Ishikawa (cell line): ENCODE measurements around the gene CTTN.

Experiments
- CEBPB ChIP-seq: IDR thresholded peaks from 2 replicates; pipeline ENCODE4 v1.6.1; 2012
- CREB1 ChIP-seq: IDR thresholded peaks from 2 replicates; pipeline ENCODE4 v1.6.1; 2012; ENCODE audit warnings: low read depth
- EP300 ChIP-seq: IDR thresholded peaks from 2 replicates; pipeline ENCODE4 v1.6.1; 2012; ENCODE audit warnings: borderline replicate concordance
- FOXM1 ChIP-seq: IDR thresholded peaks from 2 replicates; pipeline ENCODE4 v1.6.1; 2012; ENCODE audit warnings: low read depth, borderline replicate concordance
- RAD21 ChIP-seq: IDR thresholded peaks from 2 replicates; pipeline ENCODE4 v1.6.1; 2012; ENCODE audit warnings: low read depth
- REST ChIP-seq: IDR thresholded peaks from 2 replicates; pipeline ENCODE4 v1.6.1; 2012; ENCODE audit warnings: low read depth, mild to moderate bottlenecking
- TAF1 ChIP-seq: IDR thresholded peaks from 2 replicates; pipeline ENCODE4 v1.6.1; 2012; ENCODE audit warnings: low read depth, mild to moderate bottlenecking

- no peak for TF ChIP-seq CEBPB
- TF ChIP-seq CREB1: no peak
- TF ChIP-seq FOXM1: no peak
- no peak for TF ChIP-seq RAD21
- no peak for TF ChIP-seq TAF1
- TF ChIP-seq REST: no peak
- TF ChIP-seq EP300: no peak
Observed at GRCh38 chr11:70433526-70433925, 35.2 kb downstream of the CTTN start.
